CD4-positive, alpha-beta memory T cell (primary cell): Measurements from ENCODE around the gene PHYKPL. TPM values are rescaled to one million over a fixed set of nuclear protein-coding genes. Genes with fewer than 3 reads are reported as not detected.

Experiments
- CTCF ChIA-PET: fragments of 350-600 bp; sonication (Branson Sonifier 250); formaldehyde crosslinking; loops from one replicate; lab custom pipeline; 2021; ENCODE audit warnings: inconsistent platforms; ENCODE audit not compliant: partially characterized antibody; lab: Charles Lee
- POLR2A ChIA-PET: fragments of 350-600 bp; sonication (Branson Sonifier 250); formaldehyde crosslinking; loops from one replicate; lab custom pipeline; 2021; ENCODE audit not compliant: partially characterized antibody; lab: Charles Lee
- DNase-seq, 5 donors: peaks; one replicate each; pipeline versions ENCODE4 v3.0.0 to v3.0.0-alpha.2; 2020 to 2022; ENCODE audit warnings: mixed read lengths in 1 of 5
- H3K27ac ChIP-seq: one replicate; pipeline ENCODE4 v1.7.0; 2013; ENCODE audit warnings: low read depth, low read length
- H3K27me3 ChIP-seq: 2 replicates; pipeline ENCODE4 v1.7.0; 2013; ENCODE audit warnings: mild to moderate bottlenecking, low read length, moderate library complexity; ENCODE audit not compliant: insufficient read depth
- H3K36me3 ChIP-seq: 2 replicates; pipeline ENCODE4 v1.7.0; 2013; ENCODE audit warnings: mild to moderate bottlenecking, low read length, moderate library complexity; ENCODE audit not compliant: insufficient read depth
- H3K4me1 ChIP-seq: 2 replicates; pipeline ENCODE4 v1.7.0; 2013; ENCODE audit warnings: mild to moderate bottlenecking, low read length, moderate library complexity; ENCODE audit not compliant: insufficient read depth
- H3K4me3 ChIP-seq, 2 donors: one replicate each; pipeline ENCODE4 v1.7.0; 2013; ENCODE audit warnings: low read length in 2 of 2, mild to moderate bottlenecking in 1 of 2
- H3K9me3 ChIP-seq, 2 donors: one replicate each; pipeline ENCODE4 v1.7.0; 2013; ENCODE audit warnings: low read length in 2 of 2, control low read depth in 1 of 2; ENCODE audit not compliant: control insufficient read depth in 1 of 2
- H3K27ac Mint-ChIP-seq, 7 donors: one replicate each; pipeline ENCODE4 v1.8.0; 2020 to 2021; ENCODE audit warnings: mixed read lengths in 7 of 7, mild to moderate bottlenecking in 6 of 7, inconsistent platforms in 3 of 7, moderate library complexity in 3 of 7
- H3K27me3 Mint-ChIP-seq, 2 donors: one replicate each; pipeline ENCODE4 v1.8.0; 2020 to 2021; ENCODE audit warnings: mixed read lengths in 2 of 2
- H3K36me3 Mint-ChIP-seq, 2 donors: one replicate each; pipeline ENCODE4 v1.8.0; 2020 to 2021; ENCODE audit warnings: mixed read lengths in 2 of 2, inconsistent platforms in 1 of 2, mild to moderate bottlenecking in 1 of 2
- H3K4me1 Mint-ChIP-seq, 4 donors: one replicate each; pipeline ENCODE4 v1.8.0; 2020 to 2021; ENCODE audit warnings: mixed read lengths in 4 of 4, mild to moderate bottlenecking in 1 of 4
- H3K4me3 Mint-ChIP-seq, 8 donors: one replicate each; pipeline ENCODE4 v1.8.0; 2020 to 2021; ENCODE audit warnings: mixed read lengths in 8 of 8, mild to moderate bottlenecking in 7 of 8, moderate library complexity in 6 of 8, inconsistent platforms in 3 of 8
- H3K9me3 Mint-ChIP-seq, 8 donors: one replicate each; pipeline ENCODE4 v1.8.0; 2020 to 2021; ENCODE audit warnings: mixed read lengths in 8 of 8, mild to moderate bottlenecking in 5 of 8, inconsistent platforms in 3 of 8, moderate library complexity in 1 of 8
- intact Hi-C: fragments of 100-400 bp; cut with micrococcal nuclease; formaldehyde crosslinking; loops from one replicate; pipeline ENCODE4 v1.15.1; 2023
- polyA plus RNA-seq, 2 donors: library from polyadenylated mRNA; unstranded; fragments of 300-500 nt; fragmentation: Illumina TruSeq; gene quantifications; one replicate each; pipeline ENCODE4 v1.2.3, GENCODE V29; 2021
- total RNA-seq, 2 experiments: library from RNA; stranded (reverse); gene quantifications; one replicate each; pipeline ENCODE4 v1.2.3, GENCODE V29; 2021

PHYKPL gene
- total and polyA plus RNA-seq, 4 experiments from 2014 or later: 38.7 to 251 (median 139) TPM

GRCh38 chr5:178180141-178180863 is 52.3 kb downstream of the PHYKPL start:
- no peaks in the 10 kb centered on the region for H3K9me3 ChIP-seq
- Mint-ChIP-seq H3K4me1 (peaks cover 0 to 3% (median under 1%) of the 10 kb centered on the region in 4 donors), H3K36me3 (no peaks in the 10 kb centered on the region), H3K27me3 (peaks cover 4 to 9% of the 10 kb centered on the region in 2 donors), H3K4me3 (no peak overlapping the region), H3K9me3 (peaks cover 0 to 2% (median 0%) of the 10 kb centered on the region in 8 donors), H3K27ac (no peak overlapping the region)
- H3K36me3 ChIP-seq: no peaks in the 10 kb centered on the region
- DNase-seq: no peak
- CTCF ChIA-PET: no interaction called here
- H3K4me3 ChIP-seq: no peak overlapping the region
- intact Hi-C loops: no loop called here
- no peaks in the 10 kb centered on the region for H3K4me1 ChIP-seq
- POLR2A ChIA-PET: no interaction called here
- H3K27me3 ChIP-seq: no peaks in the 10 kb centered on the region
- no peak overlapping the region for H3K27ac ChIP-seq

- ChIA-PET CTCF (no interaction called here), POLR2A (no interaction called here)
- H3K27me3 Mint-ChIP-seq: peaks cover 4 to 9% of the 10 kb centered on the region in 2 donors
- no peaks in the 10 kb centered on the region for H3K4me1 ChIP-seq
- no peak for DNase-seq
- peaks cover 0 to 2% (median 0%) of the 10 kb centered on the region in 8 donors for H3K9me3 Mint-ChIP-seq
- no peak overlapping the region for H3K27ac Mint-ChIP-seq
- no peaks in the 10 kb centered on the region for H3K27me3 ChIP-seq
- H3K36me3 Mint-ChIP-seq: no peaks in the 10 kb centered on the region
- no peak overlapping the region for H3K4me3 ChIP-seq
- H3K36me3 ChIP-seq: no peaks in the 10 kb centered on the region
- no peak overlapping the region for H3K27ac ChIP-seq
- H3K4me1 Mint-ChIP-seq: peaks cover 0 to 3% (median under 1%) of the 10 kb centered on the region in 4 donors
- no peak overlapping the region for H3K4me3 Mint-ChIP-seq
- H3K9me3 ChIP-seq: no peaks in the 10 kb centered on the region
- intact Hi-C loops: no loop called here
Observed at GRCh38 chr5:178177569-178177968, 55.0 kb downstream of the PHYKPL start.

- H3K9me3 ChIP-seq: no peaks in the 10 kb centered on the region
- intact Hi-C loops: no loop called here
- Mint-ChIP-seq H3K27me3 (peaks cover 1 to 9% of the 10 kb centered on the region in 2 donors), H3K9me3 (peaks cover 0 to 2% (median 0%) of the 10 kb centered on the region in 8 donors), H3K36me3 (no peaks in the 10 kb centered on the region), H3K4me1 (peaks cover 0 to 1% (median 0%) of the 10 kb centered on the region in 4 donors), H3K27ac (no peak overlapping the region), H3K4me3 (no peak overlapping the region)
- no peak overlapping the region for H3K27ac ChIP-seq
- no peaks in the 10 kb centered on the region for H3K4me1 ChIP-seq
- no peak for DNase-seq
- no peak overlapping the region for H3K4me3 ChIP-seq
- CTCF ChIA-PET: no interaction called here
- POLR2A ChIA-PET: no interaction called here
- H3K27me3 ChIP-seq: no peaks in the 10 kb centered on the region
- no peaks in the 10 kb centered on the region for H3K36me3 ChIP-seq
Observed at GRCh38 chr5:178176791-178177190, 55.8 kb downstream of the PHYKPL start.

GRCh38 chr5:178174456-178174855 is 58.1 kb downstream of the PHYKPL start:
- H3K36me3 Mint-ChIP-seq: no peaks in the 10 kb centered on the region
- Histone ChIP-seq H3K4me1 (no peaks in the 10 kb centered on the region), H3K36me3 (no peaks in the 10 kb centered on the region), H3K27me3 (no peaks in the 10 kb centered on the region), H3K9me3 (no peaks in the 10 kb centered on the region), H3K4me3 (no peak overlapping the region), H3K27ac (no peak overlapping the region)
- H3K9me3 Mint-ChIP-seq: peaks cover 0 to 2% (median 0%) of the 10 kb centered on the region in 8 donors
- ChIA-PET CTCF (no interaction called here), POLR2A (no interaction called here)
- H3K4me1 Mint-ChIP-seq: peaks cover 0 to 1% (median 0%) of the 10 kb centered on the region in 4 donors
- peaks cover 1 to 3% of the 10 kb centered on the region in 2 donors for H3K27me3 Mint-ChIP-seq
- no peak for DNase-seq
- H3K4me3 Mint-ChIP-seq: no peak overlapping the region
- intact Hi-C loops: no loop called here
- no peak overlapping the region for H3K27ac Mint-ChIP-seq

- no peak for DNase-seq
- no peak overlapping the region for H3K27ac Mint-ChIP-seq
- H3K4me3 Mint-ChIP-seq: no peak overlapping the region
- H3K9me3 Mint-ChIP-seq: no peaks in the 10 kb centered on the region
- H3K9me3 ChIP-seq: no peaks in the 10 kb centered on the region
- H3K27me3 ChIP-seq: no peaks in the 10 kb centered on the region
- no peak overlapping the region for H3K4me3 ChIP-seq
- POLR2A ChIA-PET: no interaction called here
- no peaks in the 10 kb centered on the region for H3K4me1 ChIP-seq
- peaks cover 0 to 4% of the 10 kb centered on the region in 2 donors for H3K27me3 Mint-ChIP-seq
- no peaks in the 10 kb centered on the region for H3K36me3 ChIP-seq
- H3K4me1 Mint-ChIP-seq: no peaks in the 10 kb centered on the region
- intact Hi-C loops: no loop called here
- CTCF ChIA-PET: interaction anchor here (1.4 kb wide), 1 partner anchor 95 kb away, joined by 5 read pairs; no protein-coding TSS in a partner anchor
- H3K36me3 Mint-ChIP-seq: no peaks in the 10 kb centered on the region
- H3K27ac ChIP-seq: no peak overlapping the region
Observed at GRCh38 chr5:178170455-178170854, 62.1 kb downstream of the PHYKPL start.

- H3K4me1 Mint-ChIP-seq: peaks cover 1 to 10% (median 6%) of the 10 kb centered on the region in 4 donors
- Histone ChIP-seq H3K9me3 (no peaks in the 10 kb centered on the region), H3K27ac (no peak overlapping the region), H3K4me3 (no peak overlapping the region), H3K27me3 (no peaks in the 10 kb centered on the region), H3K36me3 (no peaks in the 10 kb centered on the region), H3K4me1 (peaks cover 3% of the 10 kb centered on the region)
- H3K27ac Mint-ChIP-seq: no peak overlapping the region
- ChIA-PET CTCF (interaction anchor here (0.9 to 5.1 kb wide), 5 partner anchors 10 to 90 kb away, joined by 3 to 31 read pairs (median 4); no protein-coding TSS in a partner anchor), POLR2A (no interaction called here)
- H3K9me3 Mint-ChIP-seq: no peaks in the 10 kb centered on the region
- no peak overlapping the region for H3K4me3 Mint-ChIP-seq
- no peak for DNase-seq
- no peaks in the 10 kb centered on the region for H3K36me3 Mint-ChIP-seq
- peaks cover 8 to 20% of the 10 kb centered on the region in 2 donors for H3K27me3 Mint-ChIP-seq
- intact Hi-C loops: no loop called here
Observed at GRCh38 chr5:178165581-178165980, 67.0 kb downstream of the PHYKPL start.
